Activated CD4-positive, CD25-positive, alpha-beta regulatory T cell treated with anti-CD3 and anti-CD28 coated beads, Interleukin-2, amount 50 U/mL, for 16 hours (primary cell): ENCODE measurements around the gene ALG5.

Source experiments
- DNase-seq: peaks from one replicate; pipeline ENCODE4 v3.0.0-alpha.2; 2020; ENCODE audit warnings: low read depth, low spot score

Gene ALG5

GRCh38 chr13:36979361-36980050, 19.6 kb downstream of the ALG5 start:
- no peak for DNase-seq

GRCh38 chr13:36975172-36975571, 24.0 kb downstream of the ALG5 start:
- DNase-seq: no peak

GRCh38 chr13:36973621-36974295, 25.4 kb downstream of the ALG5 start:
- no peak for DNase-seq

GRCh38 chr13:36973009-36973408, 26.1 kb downstream of the ALG5 start:
- no peak for DNase-seq

- no peak for DNase-seq
These were observed 32.7 kb downstream of the ALG5 start for GRCh38 chr13:36966404-36966803.

- DNase-seq: no peak
These were observed 33.4 kb downstream of the ALG5 start for GRCh38 chr13:36965767-36966166.

- no peak for DNase-seq
These were observed 39.6 kb downstream of the ALG5 start for GRCh38 chr13:36959456-36960116.

- DNase-seq: no peak
These were observed 44.6 kb downstream of the ALG5 start for GRCh38 chr13:36954542-36954941.

GRCh38 chr13:36950920-36951319, 48.2 kb downstream of the ALG5 start:
- DNase-seq: no peak

GRCh38 chr13:36950330-36950729, 48.8 kb downstream of the ALG5 start:
- DNase-seq: no peak

- no peak for DNase-seq
These were observed 54.1 kb downstream of the ALG5 start for GRCh38 chr13:36945078-36945477.

- DNase-seq: no peak
These were observed 73.5 kb downstream of the ALG5 start for GRCh38 chr13:36925603-36926002.

- DNase-seq: no peak
These were observed 75.1 kb downstream of the ALG5 start for GRCh38 chr13:36924001-36924400.

- no peak for DNase-seq
These were observed 77.4 kb downstream of the ALG5 start for GRCh38 chr13:36921631-36922301.

GRCh38 chr13:36920616-36921185, 78.4 kb downstream of the ALG5 start:
- DNase-seq: no peak

- DNase-seq: no peak
These were observed 79.1 kb downstream of the ALG5 start, which contains the start of gene SMAD9 for GRCh38 chr13:36919833-36920615. SMAD9 (minus strand) TSS chr13:36920238; CDS start chr13:36879689, 40,549 bp downstream.

- no peak for DNase-seq
These were observed 79.8 kb downstream of the ALG5 start for GRCh38 chr13:36919171-36919832.

- no peak for DNase-seq
These were observed 80.7 kb downstream of the ALG5 start for GRCh38 chr13:36918246-36919131.

- DNase-seq: no peak
These were observed 81.8 kb downstream of the ALG5 start for GRCh38 chr13:36917311-36917710.
